HepG2 (cell line): Measurements from ENCODE around the gene CNNM4. TPM values are rescaled to one million over a fixed set of nuclear protein-coding genes. Genes with fewer than 3 reads are reported as not detected.

Experiments
- AKNA ChIP-seq: sonication (generic); formaldehyde crosslinking; IDR thresholded peaks from 2 replicates; pipeline ENCODE4 v1.4.0; 2020; ENCODE audit warnings: missing genetic modification reagents, borderline replicate concordance
- CHD4 ChIP-seq: fragments of 200-600 bp; sonication (generic); IDR thresholded peaks from 2 replicates; pipeline ENCODE4 v1.7.0; 2017; ENCODE audit warnings: mild to moderate bottlenecking, low read length, borderline replicate concordance
- FIP1L1 ChIP-seq: fragments of 200-400 bp; formaldehyde crosslinking; IDR thresholded peaks from 2 replicates; pipeline ENCODE4 v1.6.1; 2018; ENCODE audit warnings: low read depth, mild to moderate bottlenecking, low read length, moderate library complexity, borderline replicate concordance; ENCODE audit not compliant: insufficient read depth
- IKZF5 ChIP-seq: IDR thresholded peaks from 2 replicates; pipeline ENCODE4 v1.6.1; 2018; ENCODE audit warnings: missing genetic modification reagents, mild to moderate bottlenecking, missing compliant biosample characterization
- KLF12 ChIP-seq: sonication (generic); formaldehyde crosslinking; IDR thresholded peaks from 2 replicates; pipeline ENCODE4 v1.4.0; 2020; ENCODE audit warnings: missing genetic modification reagents, borderline replicate concordance
- MAFF ChIP-seq: IDR thresholded peaks from 2 replicates; pipeline ENCODE4 v1.6.1; 2011; ENCODE audit warnings: low read depth, low read length, improper control_type of control experiment
- MIER2 ChIP-seq: IDR thresholded peaks from 2 replicates; pipeline ENCODE4 v1.6.1; 2016; ENCODE audit warnings: missing biosample characterization, missing genetic modification reagents
- NAIF1 ChIP-seq: sonication (generic); formaldehyde crosslinking; IDR thresholded peaks from 2 replicates; pipeline ENCODE4 v1.5.0; 2020; ENCODE audit warnings: mild to moderate bottlenecking, missing genetic modification reagents, borderline replicate concordance
- RXRB ChIP-seq: IDR thresholded peaks from 2 replicates; pipeline ENCODE4 v1.6.1; 2016; ENCODE audit warnings: borderline replicate concordance, missing genetic modification reagents, missing compliant biosample characterization
- ZC3H13 ChIP-seq: sonication (generic); formaldehyde crosslinking; IDR thresholded peaks from 2 replicates; pipeline ENCODE4 v1.8.1; 2023; ENCODE audit warnings: mild to moderate bottlenecking, missing genetic modification reagents, moderate library complexity
- ZFP36 ChIP-seq: fragments of 150-350 bp; IDR thresholded peaks from 2 replicates; pipeline ENCODE4 v1.6.1; 2018; ENCODE audit warnings: borderline replicate concordance, low read length, low read depth; ENCODE audit not compliant: partially characterized antibody
- ZKSCAN1 ChIP-seq: fragments of 150-350 bp; IDR thresholded peaks from 2 replicates; pipeline ENCODE4 v1.6.1; 2014; ENCODE audit warnings: low read length
- ZNF124 ChIP-seq: sonication (generic); formaldehyde crosslinking; IDR thresholded peaks from 2 replicates; pipeline ENCODE4 v1.4.0; 2020; ENCODE audit warnings: missing genetic modification reagents
- ZNF281 ChIP-seq: sonication (generic); formaldehyde crosslinking; IDR thresholded peaks from 2 replicates; pipeline ENCODE4 v1.4.0; 2020; ENCODE audit warnings: missing genetic modification reagents, borderline replicate concordance
- ZNF543 ChIP-seq: sonication (generic); formaldehyde crosslinking; IDR thresholded peaks from 2 replicates; pipeline ENCODE4 v1.4.0; 2020; ENCODE audit warnings: mild to moderate bottlenecking, missing genetic modification reagents
- ZNF703 ChIP-seq: sonication (generic); formaldehyde crosslinking; IDR thresholded peaks from 2 replicates; pipeline ENCODE4 v1.5.1; 2020; ENCODE audit warnings: missing genetic modification reagents, mild to moderate bottlenecking, moderate library complexity, borderline replicate concordance
- ZSCAN22 ChIP-seq: sonication (generic); formaldehyde crosslinking; IDR thresholded peaks from 2 replicates; pipeline ENCODE4 v1.4.0; 2020; ENCODE audit warnings: mild to moderate bottlenecking, missing genetic modification reagents
- ZSCAN29 ChIP-seq: sonication (generic); formaldehyde crosslinking; conservative IDR thresholded peaks from 2 replicates; pipeline ENCODE4 v1.4.0; 2020; ENCODE audit warnings: mild to moderate bottlenecking, missing genetic modification reagents
- polyA plus RNA-seq, 8 experiments: library from polyadenylated mRNA; depleted of rRNA in 3 of 8; stranded (reverse) in 7 of 8; unstranded in 1 of 8; fragments of >200 nt; fragmentation: Illumina TruSeq in 4 of 8; extraction: Trizol in 4 of 8; gene quantifications; 2 replicates each; pipeline versions ENCODE4 v1.2.1 to v1.2.3, GENCODE V29; 2011 to 2016; ENCODE audit warnings: low read depth in 4 of 8, missing spikeins in 1 of 8, mixed read lengths in 1 of 8; ENCODE audit not compliant: insufficient read depth in 1 of 8
- total RNA-seq, 5 experiments: library from RNA; depleted of rRNA; stranded (reverse); fragments of >200 nt; fragmentation: Illumina TruSeq; extraction: Trizol; gene quantifications; 2 replicates each; pipeline ENCODE4 v1.2.3, GENCODE V29; 2016; ENCODE audit warnings: low read depth in 1 of 5

Gene CNNM4
- total and polyA plus RNA-seq, 2 of the 13 experiments (the other 11 are each of a cell fraction or from before 2014, with no cell fraction given) = 5.9 to 8.4 TPM

- TF ChIP-seq FIP1L1 = no peak
- no peak for TF ChIP-seq NAIF1 (CRISPR knock-in tag)
- TF ChIP-seq ZNF281 (CRISPR knock-in tag) = peak; percentile 14; the same call in 1 of the 2 replicates
- TF ChIP-seq MAFF = no peak
- TF ChIP-seq MIER2 = 0 out of 2 replicates have a peak, but pooled peaks have one; percentile 33
- TF ChIP-seq RXRB (CRISPR knock-in tag) = peak; percentile 49
- no peak for TF ChIP-seq ZKSCAN1
- TF ChIP-seq ZSCAN22 (CRISPR knock-in tag) = no peak
- peak; percentile 69 for TF ChIP-seq IKZF5 (CRISPR knock-in tag)
- peak; percentile 93; the same call in 1 of the 2 replicates for TF ChIP-seq ZNF703 (CRISPR knock-in tag)
- TF ChIP-seq AKNA (CRISPR knock-in tag) = no peak
- TF ChIP-seq ZNF124 (CRISPR knock-in tag) = peak; percentile 87; the same call in 1 of the 2 replicates
- TF ChIP-seq KLF12 = peak; percentile 74; the same call in 1 of the 2 replicates
- peak; percentile 97; the same call in 1 of the 2 replicates for TF ChIP-seq ZNF543 (CRISPR knock-in tag)
- no peak for TF ChIP-seq ZFP36
- no peak for TF ChIP-seq CHD4
- TF ChIP-seq ZSCAN29 (CRISPR knock-in tag) = peak; percentile 42; the same call in 1 of the 2 replicates
- no peak; the same call in none of the 2 replicates for TF ChIP-seq ZC3H13
These were observed 97.1 kb downstream of the CNNM4 start, which contains the start of gene ANKRD39 (continued) for GRCh38 chr2:96857667-96858372.
